CD4-positive, alpha-beta T cell (primary cell): ENCODE results near the gene CTNNA1. TPM values are rescaled to one million over a fixed set of nuclear protein-coding genes. Genes with fewer than 3 reads are reported as not detected.

Experiments
- ATAC-seq: fragments of 200-7000 bp; cut with Tn5 transposase; one replicate; pipeline ENCODE4 v1.10.0; 2022; ENCODE audit warnings: mild to moderate bottlenecking; ENCODE audit not compliant: poor library complexity
- CTCF ChIA-PET: fragments of 350-600 bp; sonication (Branson Sonifier 250); formaldehyde crosslinking; loops from one replicate; lab custom pipeline; 2021; ENCODE audit warnings: antibody characterized with exemption, inconsistent platforms; lab: Charles Lee
- POLR2A ChIA-PET: fragments of 350-600 bp; sonication (Branson Sonifier 250); formaldehyde crosslinking; loops from one replicate; lab custom pipeline; 2021; ENCODE audit warnings: antibody characterized with exemption, inconsistent platforms; lab: Charles Lee
- DNase-seq, 14 experiments: peaks; one replicate each; pipeline ENCODE4 v3.0.0-alpha.2; 2013 to 2020; ENCODE audit warnings: mixed read lengths in 2 of 14
- H3K27ac ChIP-seq, 2 donors: one replicate each; pipeline versions ENCODE4 v1.5.1 to v1.7.0; 2013; ENCODE audit warnings: low read length in 2 of 2, low read depth in 1 of 2, mild to moderate bottlenecking in 1 of 2
- H3K27me3 ChIP-seq, 2 experiments: 1 replicate in 1 of 2; 2 replicates in 1 of 2; pipeline versions ENCODE4 v1.6.1 to v1.7.0; 2013; ENCODE audit warnings: low read length in 2 of 2, control low read depth in 1 of 2, mild to moderate bottlenecking in 1 of 2, moderate library complexity in 1 of 2; ENCODE audit not compliant: insufficient read depth in 2 of 2, control insufficient read depth in 1 of 2
- H3K36me3 ChIP-seq: one replicate; pipeline ENCODE4 v1.6.1; 2013; ENCODE audit warnings: low read length, control low read depth; ENCODE audit not compliant: insufficient read depth
- H3K4me1 ChIP-seq: one replicate; pipeline ENCODE4 v1.6.1; 2013; ENCODE audit warnings: low read length, control low read depth; ENCODE audit not compliant: insufficient read depth
- H3K4me3 ChIP-seq: one replicate; pipeline ENCODE4 v1.5.1; 2013; ENCODE audit warnings: mild to moderate bottlenecking, low read length, moderate library complexity
- H3K9me3 ChIP-seq, 2 experiments: 1 replicate in 1 of 2; 2 replicates in 1 of 2; pipeline versions ENCODE4 v1.6.1 to v1.7.0; 2013; ENCODE audit warnings: low read length in 2 of 2, mild to moderate bottlenecking in 2 of 2, control low read depth in 1 of 2, moderate library complexity in 1 of 2; ENCODE audit not compliant: control insufficient read depth in 1 of 2, insufficient read depth in 1 of 2
- H3K27ac Mint-ChIP-seq: one replicate; pipeline ENCODE4 v1.8.0; 2020; ENCODE audit warnings: mixed read lengths
- H3K27me3 Mint-ChIP-seq: one replicate; pipeline ENCODE4 v1.8.0; 2021; ENCODE audit warnings: mixed read lengths
- H3K36me3 Mint-ChIP-seq: one replicate; pipeline ENCODE4 v1.8.0; 2021; ENCODE audit warnings: low read depth, mixed read lengths
- H3K4me1 Mint-ChIP-seq: one replicate; pipeline ENCODE4 v1.8.0; 2021; ENCODE audit warnings: low read depth, mixed read lengths
- H3K4me3 Mint-ChIP-seq: one replicate; pipeline ENCODE4 v1.8.0; 2020; ENCODE audit warnings: mild to moderate bottlenecking, mixed read lengths
- H3K9me3 Mint-ChIP-seq: one replicate; pipeline ENCODE4 v1.8.0; 2020; ENCODE audit warnings: mixed read lengths
- CTCF ChIP-seq: fragments of 200-600 bp; IDR thresholded peaks from one replicate; pipeline ENCODE4 v1.8.0; 2022; ENCODE audit warnings: antibody characterized with exemption, mild to moderate bottlenecking
- intact Hi-C, 2 experiments: fragments of 100-400 bp; cut with DNase I in 1 of 2; cut with micrococcal nuclease in 1 of 2; formaldehyde crosslinking; loops; one replicate each; pipeline versions ENCODE4 v1.15.1 to v1.9.0; 2023 to 2025; cut with DNase I, micrococcal nuclease
- total RNA-seq, 174 experiments: library from RNA in 2 of 174; stranded (reverse) in 2 of 174; gene quantifications; one replicate each; pipeline ENCODE4 v1.2.3 and lab custom pipeline; 2021 to 2026

Gene CTNNA1
- total RNA-seq, 2 experiments from 2014 or later = 6.0 to 6.7 TPM

GRCh38 chr5:138712324-138712723, 40.9 kb upstream of the CTNNA1 start:
- H3K4me3 ChIP-seq = no peak overlapping the region
- no peak overlapping the region for H3K4me3 Mint-ChIP-seq
- ChIA-PET CTCF (no interaction called here), POLR2A (no interaction called here)
- no peaks in the 10 kb centered on the region for H3K9me3 Mint-ChIP-seq
- H3K36me3 ChIP-seq = no peaks in the 10 kb centered on the region
- H3K27me3 Mint-ChIP-seq = peaks cover 58% of the 10 kb centered on the region
- DNase-seq (no peak), ATAC-seq (no peak)
- no peaks in the 10 kb centered on the region for H3K4me1 Mint-ChIP-seq
- no peak overlapping the region for H3K27ac Mint-ChIP-seq
- TF ChIP-seq CTCF = no peak
- intact Hi-C loops = no loop called here
- no peak overlapping the region for H3K27ac ChIP-seq
- H3K9me3 ChIP-seq = no peaks in the 10 kb centered on the region
- H3K27me3 ChIP-seq = peaks cover 11 to 16% of the 10 kb centered on the region in 2 experiments
- no peaks in the 10 kb centered on the region for H3K4me1 ChIP-seq
- H3K36me3 Mint-ChIP-seq = no peaks in the 10 kb centered on the region

- Histone ChIP-seq H3K27ac (no peak overlapping the region), H3K9me3 (no peaks in the 10 kb centered on the region), H3K27me3 (peaks cover 11 to 13% of the 10 kb centered on the region in 2 experiments), H3K4me1 (no peaks in the 10 kb centered on the region), H3K36me3 (no peaks in the 10 kb centered on the region), H3K4me3 (no peak overlapping the region)
- ChIA-PET POLR2A (no interaction called here), CTCF (no interaction called here)
- no peak for DNase-seq
- Mint-ChIP-seq H3K27ac (no peak overlapping the region), H3K36me3 (no peaks in the 10 kb centered on the region), H3K4me3 (no peak overlapping the region), H3K9me3 (no peaks in the 10 kb centered on the region), H3K4me1 (no peaks in the 10 kb centered on the region), H3K27me3 (peaks cover 58% of the 10 kb centered on the region)
- intact Hi-C loops = no loop called here
- ATAC-seq = no peak
- TF ChIP-seq CTCF = no peak
Measured at GRCh38 chr5:138712791-138713190, 40.4 kb upstream of the CTNNA1 start.

- Histone ChIP-seq H3K27ac (no peak overlapping the region), H3K36me3 (no peaks in the 10 kb centered on the region), H3K4me3 (no peak overlapping the region), H3K27me3 (peaks cover 11 to 16% of the 10 kb centered on the region in 2 experiments), H3K4me1 (no peaks in the 10 kb centered on the region), H3K9me3 (no peaks in the 10 kb centered on the region)
- POLR2A ChIA-PET = no interaction called here
- DNase-seq (no peak), ATAC-seq (no peak)
- Mint-ChIP-seq H3K4me1 (no peaks in the 10 kb centered on the region), H3K27me3 (peaks cover 57% of the 10 kb centered on the region), H3K27ac (no peak overlapping the region), H3K4me3 (no peak overlapping the region), H3K9me3 (no peaks in the 10 kb centered on the region), H3K36me3 (no peaks in the 10 kb centered on the region)
- CTCF ChIA-PET = no interaction called here
- TF ChIP-seq CTCF = no peak
- intact Hi-C loops = no loop called here
Measured at GRCh38 chr5:138713247-138713646, 40.0 kb upstream of the CTNNA1 start.
